HG03342 (cell line): ENCODE results near the gene PLAC9.
"Not testable (repeated sequence)": the region's sequence is repeated elsewhere in the genome, so short reads cannot be mapped to it uniquely, and the experiment has no call there.

Experiments used
- ATAC-seq: cut with Tn5 transposase; IDR thresholded peaks from one replicate; pipeline ENCODE4 v1.9.1; 2021; ENCODE audit warnings: mild to moderate bottlenecking, moderate library complexity; ENCODE audit not compliant: unreplicated experiment

PLAC9 gene, protein sequence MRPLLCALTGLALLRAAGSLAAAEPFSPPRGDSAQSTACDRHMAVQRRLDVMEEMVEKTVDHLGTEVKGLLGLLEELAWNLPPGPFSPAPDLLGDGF

DNA sequence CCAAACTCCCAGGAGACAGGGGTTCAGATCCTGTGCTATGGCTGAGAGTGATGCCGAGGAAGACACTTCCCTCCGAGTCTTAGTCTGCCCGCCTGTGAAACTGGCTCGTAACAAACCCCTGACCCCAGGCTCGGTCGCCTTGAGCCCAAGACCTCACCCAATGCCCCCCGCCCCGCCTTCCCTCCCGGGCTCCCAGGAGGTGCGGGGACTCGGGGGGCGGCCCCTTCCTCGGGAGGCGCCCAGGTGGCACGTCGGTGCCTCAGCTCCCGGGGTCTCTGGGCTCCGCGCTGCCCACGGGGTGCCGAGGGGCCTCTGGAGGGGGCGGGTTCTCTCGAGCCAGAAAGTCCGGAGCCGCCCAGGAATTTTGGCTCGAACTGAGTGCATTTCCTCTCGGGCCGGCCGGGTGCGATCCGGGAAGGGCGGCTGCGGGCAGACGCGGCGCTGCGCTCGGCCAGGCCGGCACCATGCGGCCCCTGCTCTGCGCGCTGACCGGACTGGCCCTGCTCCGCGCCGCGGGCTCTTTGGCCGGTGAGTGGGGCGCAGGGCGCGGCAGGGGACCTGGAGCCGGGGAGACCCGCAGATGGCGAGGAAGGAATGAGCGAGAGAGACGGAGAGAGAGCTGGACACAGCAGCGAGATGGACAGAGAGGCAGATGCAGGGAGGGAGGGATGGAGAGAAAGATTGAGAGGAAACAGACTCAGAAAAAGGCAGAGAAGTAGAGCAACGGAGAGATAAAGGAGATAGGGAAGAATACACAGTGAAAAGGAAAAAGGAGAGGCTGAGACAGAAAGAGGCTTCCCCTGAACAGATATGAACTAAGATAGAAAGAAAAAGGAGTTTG is at the start of gene PLAC9:
TSS of gene PLAC9 (plus strand) at position 432 of the 841 bp plus-strand sequence. CDS start at position 465, 33 bp downstream.
- no peak for ATAC-seq

- ATAC-seq = no peak
These were observed 42.4 kb upstream of the PLAC9 start for GRCh38 chr10:80090121-80090520.

GRCh38 chr10:80094231-80094630 is 38.3 kb upstream of the PLAC9 start:
- no peak for ATAC-seq

DNA sequence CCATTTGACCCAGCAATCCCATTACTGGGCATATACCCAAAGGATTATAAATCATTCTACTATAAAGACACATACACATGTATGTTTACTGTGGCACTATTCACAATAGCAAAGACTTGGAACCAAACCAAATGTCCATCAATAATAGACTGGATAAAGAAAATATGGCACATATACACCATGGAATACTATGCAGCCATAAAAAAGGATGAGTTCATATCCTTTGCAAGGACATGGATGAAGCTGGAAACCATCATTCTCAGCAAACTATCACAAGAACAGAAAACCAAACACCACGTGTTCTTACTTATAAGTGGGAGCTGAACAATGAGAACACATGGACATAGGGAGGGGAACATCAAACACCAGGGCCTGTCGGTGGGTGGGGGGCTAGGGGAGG is 34.3 kb upstream of the PLAC9 start:
- ATAC-seq = not testable (repeated sequence)

DNA sequence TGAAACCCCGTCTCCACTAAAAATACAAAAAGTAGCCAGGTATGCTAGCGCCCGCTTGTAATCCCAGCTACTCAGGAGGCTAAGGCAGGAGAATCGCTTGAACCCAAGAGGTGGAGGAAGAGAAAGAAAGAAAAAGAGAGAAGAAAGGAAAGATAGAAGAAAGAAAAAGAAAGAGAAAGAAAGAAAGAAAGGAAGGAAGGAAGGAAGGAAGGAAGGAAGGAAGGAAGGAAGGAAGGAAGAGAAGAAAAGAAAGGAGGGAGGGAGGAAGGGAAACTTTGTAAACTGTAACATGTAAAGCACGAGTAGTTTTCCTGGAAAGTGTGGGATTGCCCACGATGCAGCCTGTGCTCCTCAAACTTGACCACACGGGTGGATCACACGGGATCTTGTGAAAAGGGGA is 33.2 kb upstream of the PLAC9 start:
- not testable (repeated sequence) for ATAC-seq

DNA sequence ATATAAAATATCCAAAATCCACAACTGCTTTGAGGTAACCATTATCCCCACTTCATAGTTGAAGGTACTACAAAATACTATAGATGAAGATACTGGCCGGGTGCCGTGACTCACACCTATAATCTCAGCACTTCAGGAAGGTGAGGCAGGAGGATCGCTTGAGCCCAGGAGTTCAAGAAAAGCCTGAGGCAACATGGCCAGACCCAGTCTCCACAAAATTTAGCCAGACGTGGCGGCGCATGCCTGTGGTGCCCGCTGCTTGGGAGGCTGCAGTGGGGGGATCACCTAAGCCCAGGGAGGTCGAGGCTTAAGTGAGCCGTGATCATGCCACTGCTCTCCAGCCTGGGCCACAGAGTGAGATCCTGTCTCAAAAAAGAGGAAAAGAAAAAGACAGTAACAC is 32.4 kb upstream of the PLAC9 start:
- no peak for ATAC-seq

GRCh38 chr10:80100861-80101695 is 31.5 kb upstream of the PLAC9 start:
- ATAC-seq = no peak

DNA sequence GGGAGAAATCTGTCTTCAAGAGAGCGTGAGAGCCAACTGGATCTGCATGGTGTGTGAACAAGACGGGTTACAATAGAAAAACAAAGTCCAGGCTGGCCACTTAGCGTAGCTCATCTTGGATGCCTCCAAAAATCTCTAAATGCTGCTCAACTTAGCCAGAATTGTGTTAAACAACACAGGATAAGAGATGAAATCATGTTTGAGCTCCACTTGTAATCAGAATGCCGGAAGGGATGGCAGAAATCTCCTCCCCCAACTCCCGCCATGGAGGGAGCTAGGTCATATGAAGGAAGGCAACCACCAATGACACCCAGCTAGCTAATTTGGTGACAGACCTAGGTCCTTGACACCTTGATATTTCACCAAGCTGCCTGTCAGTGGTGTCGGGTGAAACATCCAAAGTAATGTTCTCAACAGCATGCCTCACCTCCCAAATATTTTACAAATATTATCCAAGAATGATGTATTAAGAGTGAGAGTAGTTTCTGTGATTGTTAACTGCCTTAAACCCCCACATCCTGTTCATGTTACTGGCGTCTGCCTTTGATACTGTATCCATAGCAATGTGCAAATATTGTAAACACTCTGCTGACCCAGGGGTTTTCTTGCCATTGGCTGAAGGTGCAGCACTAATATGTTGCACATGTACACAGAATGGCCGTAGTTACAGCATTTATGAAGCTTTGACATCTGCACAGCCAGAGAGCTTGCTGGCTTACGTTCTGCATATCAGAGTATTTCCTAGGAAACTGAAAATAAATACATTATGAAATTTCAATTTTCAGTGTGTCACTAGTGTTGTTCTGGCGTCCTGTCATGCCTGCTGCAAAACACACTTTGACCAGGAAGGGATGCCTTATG is 28.2 kb upstream of the PLAC9 start:
- ATAC-seq = peak; percentile 89

DNA sequence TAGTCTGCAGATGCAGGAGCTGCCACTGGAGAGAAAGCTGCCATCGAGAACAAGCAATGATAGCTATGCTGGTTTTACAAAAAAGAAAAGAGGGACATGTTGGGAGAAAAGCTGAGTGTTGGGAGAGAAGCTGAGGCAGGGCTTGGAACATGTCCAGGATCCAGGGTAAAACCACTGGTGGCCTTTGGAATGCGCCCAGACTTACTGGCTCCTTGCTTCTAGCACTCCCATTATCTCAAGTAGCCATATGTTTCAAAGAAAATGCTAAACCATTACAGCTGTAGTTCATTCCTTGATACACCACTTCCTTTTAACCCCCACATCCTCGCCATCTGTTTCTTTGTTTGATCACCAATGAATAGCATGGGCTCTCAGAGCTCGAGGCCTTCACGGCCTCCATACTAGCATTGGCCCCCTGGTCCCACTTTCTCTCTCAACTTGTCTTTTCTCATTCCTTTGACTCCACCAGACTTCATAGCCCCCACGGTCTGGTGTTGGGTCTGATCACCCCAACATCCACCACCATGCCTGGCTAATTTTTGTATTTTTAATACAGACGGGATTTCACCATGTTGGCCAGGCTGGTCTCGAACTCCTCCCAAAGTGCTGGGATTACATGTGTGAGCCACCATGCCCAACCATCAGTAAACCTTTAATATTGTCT is 23.8 kb upstream of the PLAC9 start:
- no peak for ATAC-seq

DNA sequence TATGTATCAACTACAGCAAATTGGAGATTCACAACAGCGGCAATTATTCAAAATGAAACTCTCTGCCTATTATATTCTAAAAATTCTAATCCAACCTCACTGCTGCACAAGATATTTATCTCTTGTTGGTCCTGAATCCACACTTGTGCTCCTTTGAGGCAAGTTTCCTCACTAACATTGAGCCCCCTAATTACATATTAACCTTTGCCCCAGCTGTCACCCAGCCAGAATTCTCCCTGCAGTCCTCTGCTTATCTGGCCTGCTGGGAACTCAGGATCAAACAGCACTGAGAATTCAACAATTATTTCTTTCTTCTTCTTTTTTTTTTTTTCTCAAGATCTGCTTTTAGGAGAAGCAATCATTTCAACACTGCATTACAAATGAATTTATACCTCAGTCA is 21.5 kb upstream of the PLAC9 start:
- no peak for ATAC-seq

- ATAC-seq = no peak
These were observed 13.9 kb upstream of the PLAC9 start for GRCh38 chr10:80118669-80119068.

GRCh38 chr10:80122110-80122710 is 10.3 kb upstream of the PLAC9 start:
- no peak for ATAC-seq

GRCh38 chr10:80122746-80123145 is 9.8 kb upstream of the PLAC9 start:
- ATAC-seq = no peak

DNA sequence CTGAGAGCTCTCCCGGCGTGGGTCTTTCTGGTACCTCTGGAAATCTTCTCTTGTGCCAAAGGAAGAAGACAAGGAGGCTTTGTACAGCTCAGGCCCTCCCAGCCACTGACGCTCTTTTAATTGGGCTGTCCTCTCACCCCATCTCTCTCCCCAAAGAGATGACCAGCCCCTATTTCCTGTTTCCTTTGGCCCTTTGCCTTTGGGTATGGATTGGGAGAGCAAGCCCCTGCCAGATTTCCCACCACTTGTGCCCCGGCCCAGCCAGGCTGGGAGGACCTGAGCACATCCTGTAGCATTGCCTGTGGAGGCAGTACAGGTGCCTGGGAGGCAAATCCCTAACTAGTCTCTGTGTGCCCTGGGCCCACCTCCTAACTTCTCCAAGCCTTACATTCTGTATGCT is 5.7 kb upstream of the PLAC9 start:
- no peak for ATAC-seq

DNA sequence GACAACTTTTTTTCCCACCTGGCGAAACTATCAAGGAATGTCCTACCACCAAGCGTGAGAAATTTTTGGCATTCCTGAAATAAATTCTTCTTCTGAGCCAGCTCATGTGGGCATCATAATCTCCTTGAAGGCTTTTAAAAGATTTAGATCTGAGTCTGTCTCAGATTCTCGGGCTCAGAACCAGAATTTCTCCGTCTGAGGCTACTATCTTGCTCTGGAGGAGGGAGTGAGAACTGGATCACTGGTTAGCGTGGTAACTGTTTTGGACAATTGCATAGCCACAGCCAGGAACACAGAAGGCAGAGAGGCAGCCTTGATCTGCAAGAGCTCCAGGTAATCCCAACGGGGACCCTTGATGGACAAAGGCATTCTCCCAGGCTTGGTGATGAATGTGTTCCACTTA is 1.0 kb upstream of the PLAC9 start:
- ATAC-seq = no peak

- ATAC-seq = no peak
These were observed 676 bp downstream of the PLAC9 start for GRCh38 chr10:80133206-80133605.

DNA sequence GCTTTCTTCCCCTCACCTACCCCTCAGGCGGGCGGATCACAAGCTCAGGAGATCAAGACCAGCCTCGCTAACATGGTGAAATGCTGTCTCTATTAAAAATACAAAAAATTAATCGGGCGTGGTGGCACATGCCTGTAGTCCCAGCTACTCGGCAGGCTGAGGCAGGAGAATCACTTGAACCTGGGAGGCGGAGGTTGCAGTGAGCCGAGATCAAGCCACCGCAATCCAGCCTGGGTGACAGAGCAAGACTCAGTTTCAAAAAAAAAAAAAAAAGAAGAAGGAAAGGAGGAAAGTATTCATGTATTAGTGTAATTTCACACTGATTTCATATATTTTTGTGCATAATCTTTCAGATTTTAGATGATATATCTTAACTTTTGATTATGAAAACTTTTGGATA is 1.2 kb downstream of the PLAC9 start:
- ATAC-seq = not testable (repeated sequence)

DNA sequence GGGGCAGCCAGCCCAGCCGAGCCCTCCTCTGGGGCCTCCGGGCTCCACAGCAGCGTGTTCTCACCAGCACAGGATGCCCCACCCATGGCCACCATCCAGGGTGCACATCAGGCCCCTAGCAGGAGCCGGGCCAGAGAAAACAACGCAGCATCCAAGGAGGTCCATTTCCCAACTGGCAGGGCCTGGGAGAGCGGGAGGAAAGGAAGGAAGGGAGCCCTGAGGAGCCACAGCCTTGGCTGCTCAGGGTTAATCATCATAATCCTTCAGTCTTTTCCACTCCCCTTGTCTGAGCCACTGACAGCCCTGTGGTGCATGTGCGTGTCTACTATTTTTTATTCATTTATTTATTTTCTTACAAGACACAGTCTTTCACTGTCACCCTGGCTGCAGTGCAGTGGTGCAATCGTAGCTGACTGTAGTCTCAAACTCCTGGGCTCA is 3.6 kb downstream of the PLAC9 start:
- no peak for ATAC-seq

DNA sequence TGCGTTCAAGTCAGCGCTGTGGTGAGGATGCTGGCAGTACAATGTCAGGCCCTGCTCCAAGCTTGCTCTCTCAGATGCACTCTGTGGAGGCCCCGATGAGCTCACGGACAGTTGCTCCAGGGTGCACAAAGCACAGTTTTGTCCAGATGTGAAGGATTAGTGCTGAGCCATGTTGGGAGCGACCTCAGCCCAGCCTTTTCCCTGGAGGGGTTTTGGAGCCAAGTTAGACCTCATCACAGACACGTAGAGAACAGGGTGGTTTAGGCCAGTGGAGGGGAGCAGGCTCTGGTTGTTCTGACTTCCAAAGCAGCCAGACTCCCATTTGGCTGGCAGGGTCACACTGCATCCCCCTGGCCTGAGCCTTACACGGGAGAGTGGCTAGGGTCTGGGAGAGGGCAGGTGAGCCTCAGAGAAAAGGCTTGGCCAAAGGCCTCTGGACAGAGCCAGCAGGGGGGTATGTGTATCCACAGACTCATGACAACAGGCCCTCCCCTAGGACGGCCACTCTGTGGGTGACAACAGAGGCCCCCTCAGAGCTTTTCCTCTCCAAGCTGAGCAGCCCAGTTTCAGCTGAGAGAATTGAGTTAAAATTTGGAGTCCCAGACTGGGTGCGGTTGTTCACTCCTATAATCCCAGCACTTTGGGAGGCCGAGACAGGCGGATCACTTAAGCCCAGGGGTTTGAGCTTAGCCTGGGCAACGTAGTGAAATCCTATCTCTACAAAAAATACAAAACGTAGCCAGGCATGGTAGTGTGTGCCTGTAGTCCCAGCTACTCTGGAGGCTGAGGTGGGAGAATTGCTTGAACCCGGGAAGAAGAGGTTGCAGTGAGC is 4.7 kb downstream of the PLAC9 start:
- ATAC-seq = no peak
